ENCODE measurements around the gene NRAP.

The NRAP gene, protein sequence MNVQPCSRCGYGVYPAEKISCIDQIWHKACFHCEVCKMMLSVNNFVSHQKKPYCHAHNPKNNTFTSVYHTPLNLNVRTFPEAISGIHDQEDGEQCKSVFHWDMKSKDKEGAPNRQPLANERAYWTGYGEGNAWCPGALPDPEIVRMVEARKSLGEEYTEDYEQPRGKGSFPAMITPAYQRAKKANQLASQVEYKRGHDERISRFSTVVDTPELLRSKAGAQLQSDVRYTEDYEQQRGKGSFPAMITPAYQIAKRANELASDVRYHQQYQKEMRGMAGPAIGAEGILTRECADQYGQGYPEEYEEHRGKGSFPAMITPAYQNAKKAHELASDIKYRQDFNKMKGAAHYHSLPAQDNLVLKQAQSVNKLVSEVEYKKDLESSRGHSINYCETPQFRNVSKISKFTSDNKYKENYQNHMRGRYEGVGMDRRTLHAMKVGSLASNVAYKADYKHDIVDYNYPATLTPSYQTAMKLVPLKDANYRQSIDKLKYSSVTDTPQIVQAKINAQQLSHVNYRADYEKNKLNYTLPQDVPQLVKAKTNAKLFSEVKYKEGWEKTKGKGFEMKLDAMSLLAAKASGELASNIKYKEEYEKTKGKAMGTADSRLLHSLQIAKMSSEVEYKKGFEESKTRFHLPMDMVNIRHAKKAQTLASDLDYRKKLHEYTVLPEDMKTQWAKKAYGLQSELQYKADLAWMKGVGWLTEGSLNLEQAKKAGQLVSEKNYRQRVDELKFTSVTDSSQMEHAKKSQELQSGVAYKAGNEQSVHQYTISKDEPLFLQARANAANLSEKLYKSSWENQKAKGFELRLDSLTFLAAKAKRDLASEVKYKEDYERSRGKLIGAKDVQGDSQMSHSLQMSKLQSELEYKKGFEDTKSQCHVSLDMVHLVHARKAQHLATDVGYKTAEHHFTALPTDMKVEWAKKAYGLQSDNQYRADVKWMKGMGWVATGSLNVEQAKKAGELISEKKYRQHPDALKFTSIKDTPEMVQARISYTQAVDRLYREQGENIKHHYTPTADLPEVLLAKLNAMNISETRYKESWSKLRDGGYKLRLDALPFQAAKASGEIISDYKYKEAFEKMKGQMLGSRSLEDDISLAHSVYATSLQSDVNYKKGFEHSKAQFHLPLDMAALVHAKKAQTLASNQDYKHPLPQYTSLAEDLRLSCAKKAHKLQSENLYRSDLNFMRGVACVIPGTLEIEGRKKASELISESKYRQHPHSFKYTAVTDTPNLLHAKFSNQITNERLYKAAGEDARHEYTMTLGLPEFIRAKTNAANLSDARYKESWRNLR (N-terminal part only)

DNA sequence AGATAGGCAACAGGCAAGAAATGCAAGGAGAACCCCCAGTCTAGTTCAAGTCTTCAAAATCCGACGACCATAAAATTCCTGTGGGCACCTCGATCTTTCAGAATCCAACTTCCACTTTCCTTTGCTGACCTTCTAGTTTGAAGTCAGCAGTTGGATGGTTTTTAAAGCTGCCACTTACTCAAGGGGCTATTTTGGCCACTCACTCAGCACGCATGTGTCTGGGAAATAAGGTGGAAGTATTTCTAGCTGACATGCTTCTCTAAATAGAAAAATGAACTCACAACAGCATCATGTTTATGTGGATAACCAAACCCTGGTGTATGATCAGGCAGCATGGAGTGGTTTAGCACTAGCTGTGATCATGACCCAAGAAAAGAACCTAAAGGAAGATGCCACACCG lies at the start of gene NRAP:
Gene NRAP (minus strand): TSS at position 134 of the 400 bp plus-strand sequence. CDS start 159 bp downstream, outside the sequence.
- no peak for DNase-seq

DNA sequence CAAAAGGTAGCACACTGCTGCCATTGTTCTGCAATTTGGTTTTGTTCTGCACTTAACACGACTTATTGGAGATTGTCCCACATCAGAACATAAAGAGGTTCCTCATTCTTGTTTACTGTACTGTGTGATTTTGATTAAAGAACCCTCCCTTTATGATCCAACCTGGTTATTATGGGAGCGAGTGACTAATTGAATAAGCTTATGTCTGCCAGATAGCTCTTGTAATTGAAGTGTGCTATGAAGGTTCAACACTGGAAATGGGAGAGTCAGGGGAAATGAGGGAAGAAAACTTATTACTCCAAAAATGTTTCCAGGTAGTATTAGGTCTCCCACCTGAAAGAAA lies 49.8 kb upstream of the NRAP start:
- DNase-seq = no peak

DNA sequence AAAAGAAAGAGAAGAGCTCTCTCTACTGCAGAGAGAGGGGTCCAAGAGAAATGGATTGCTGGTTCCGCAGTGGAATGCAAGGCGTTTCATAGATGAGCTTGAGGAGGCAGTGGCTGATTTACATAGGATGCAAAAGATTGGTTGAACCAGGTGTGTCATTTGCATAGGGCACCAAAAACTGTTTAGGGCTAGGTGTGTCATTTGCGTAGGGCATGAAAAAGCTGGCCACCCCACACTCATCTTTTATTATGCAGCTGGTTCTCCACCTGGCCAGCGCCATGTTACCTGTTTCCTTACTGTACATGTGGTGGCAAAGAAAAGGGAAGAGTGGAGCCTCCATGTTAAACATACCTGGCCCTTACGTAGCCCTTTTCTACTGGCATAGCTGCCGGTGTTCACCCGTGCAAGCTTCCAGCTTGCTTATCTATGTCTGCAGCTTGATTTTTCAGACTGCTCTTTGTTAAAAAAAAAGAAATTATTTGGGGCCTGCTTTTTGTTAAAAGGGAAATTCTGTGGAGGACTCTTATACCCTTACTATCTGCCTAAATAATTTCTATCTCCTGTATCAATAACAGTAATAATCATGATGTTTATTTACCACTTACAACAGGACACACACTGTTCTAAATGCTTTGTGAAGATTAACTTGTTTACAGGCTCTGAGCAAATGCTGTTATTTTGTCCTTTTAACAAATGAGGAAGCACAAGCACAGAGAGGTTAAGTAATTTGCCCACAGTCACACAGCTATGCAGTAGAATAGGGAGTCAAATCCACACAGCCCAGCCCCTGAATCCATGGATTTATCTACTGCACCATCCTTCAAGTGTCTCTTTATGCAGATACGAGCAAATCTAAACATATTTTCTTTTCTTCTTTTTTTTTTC lies 49.2 kb upstream of the NRAP start:
- no peak for DNase-seq

DNA sequence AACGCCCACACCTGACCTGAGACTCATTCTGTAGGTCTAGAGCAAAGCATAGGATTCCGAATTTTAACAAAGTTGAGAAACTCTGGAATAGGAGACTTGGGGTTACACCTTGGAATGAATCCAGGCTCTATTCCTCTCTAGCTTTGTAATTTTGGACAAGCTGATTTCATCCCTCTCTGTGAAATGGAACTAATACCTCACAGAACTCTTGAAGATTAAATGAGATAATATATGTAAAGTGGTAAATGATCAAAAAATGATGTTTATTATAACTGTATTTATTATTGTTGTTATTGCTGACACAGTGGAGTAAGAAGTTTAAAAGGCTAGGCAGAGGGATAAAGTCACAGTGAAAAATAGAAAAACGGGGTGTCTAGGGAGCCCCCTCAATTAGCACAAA lies 48.2 kb upstream of the NRAP start:
- no peak for DNase-seq

DNA sequence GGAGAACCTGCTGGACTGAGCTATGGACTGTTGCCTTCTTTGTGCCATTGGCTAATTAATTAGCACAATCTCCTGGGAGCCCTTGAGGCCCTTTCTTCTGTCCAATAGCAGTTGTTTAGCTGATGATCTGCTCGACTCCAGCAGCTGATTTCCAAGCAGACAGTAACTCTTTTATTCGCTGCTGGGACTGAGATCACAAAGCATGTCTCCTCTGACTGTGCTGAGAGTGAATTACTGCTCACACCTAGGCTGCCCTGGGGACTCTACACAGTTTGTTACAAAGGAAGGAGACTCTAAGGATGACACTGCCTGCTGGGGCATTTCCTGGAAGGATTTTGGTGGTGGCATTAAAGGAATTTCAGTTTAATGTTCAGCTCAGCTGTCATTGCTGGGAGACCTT lies 47.3 kb upstream of the NRAP start:
- no peak for DNase-seq

DNA sequence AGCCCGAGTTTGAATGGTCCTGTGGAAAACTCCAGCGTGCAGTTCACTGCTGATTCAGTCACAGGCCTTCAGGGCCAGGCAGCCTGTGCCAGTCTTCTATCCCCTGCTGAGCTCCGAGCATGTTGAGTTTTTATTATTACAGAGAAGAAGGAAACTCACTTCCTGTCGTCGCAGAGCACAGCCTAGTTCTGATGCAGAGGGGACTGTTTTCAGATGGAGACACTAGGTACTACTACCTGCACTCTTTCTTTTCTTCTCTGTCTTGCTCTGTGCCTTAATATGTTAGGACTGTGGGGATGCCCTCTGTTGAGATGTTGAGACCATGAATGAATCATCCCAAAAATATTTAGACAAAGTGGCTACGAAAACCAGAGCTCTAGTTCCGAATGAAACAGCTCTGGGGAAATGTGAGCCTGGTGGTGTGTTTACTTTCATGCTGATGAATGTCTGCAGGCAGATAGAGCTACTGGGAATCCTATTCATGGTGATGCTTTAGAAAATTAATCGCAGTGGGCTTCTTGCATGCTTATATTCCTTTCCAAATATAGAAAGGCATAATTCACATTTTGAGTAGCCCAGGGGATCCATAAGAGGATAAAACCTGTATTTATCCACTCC lies 45.5 kb upstream of the NRAP start:
- no peak for DNase-seq

DNA sequence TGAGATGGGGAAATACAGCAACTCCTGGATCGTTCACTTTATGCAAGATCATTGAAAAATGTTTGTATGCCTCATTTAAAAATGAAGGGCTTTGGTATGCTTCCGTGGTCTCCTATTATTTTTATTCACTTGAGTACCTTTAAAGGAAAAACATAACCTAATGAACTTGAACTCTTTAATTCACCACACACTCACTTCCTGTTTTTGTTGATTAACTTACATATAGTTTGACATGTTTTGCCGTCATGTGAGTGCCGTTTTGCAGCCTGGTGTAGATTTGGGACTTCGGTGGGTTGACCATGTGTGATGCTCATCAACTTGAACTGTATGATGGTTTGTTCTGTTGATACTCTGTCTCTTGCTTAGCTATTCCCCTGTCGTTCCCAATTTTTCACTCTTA lies 44.8 kb upstream of the NRAP start:
- DNase-seq = no peak

DNA sequence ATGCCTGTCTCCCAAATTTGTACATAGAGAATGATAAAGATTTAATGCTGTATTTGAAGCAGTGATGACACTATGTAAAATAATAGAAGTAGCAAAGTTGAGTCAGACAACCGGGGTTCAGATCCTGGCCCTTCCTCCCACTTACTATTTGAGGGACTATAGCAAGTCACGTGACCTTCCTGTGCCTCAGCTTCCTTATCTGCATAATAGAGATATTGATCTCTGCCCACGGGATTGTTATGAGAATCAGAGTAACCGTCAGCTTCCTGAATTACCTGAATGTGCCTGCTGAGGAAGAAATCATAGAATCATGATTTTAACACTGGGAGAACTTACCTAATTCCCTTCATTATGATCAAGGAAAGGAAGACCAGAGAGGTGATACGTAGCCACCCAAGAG lies 42.8 kb upstream of the NRAP start:
- DNase-seq = no peak

DNA sequence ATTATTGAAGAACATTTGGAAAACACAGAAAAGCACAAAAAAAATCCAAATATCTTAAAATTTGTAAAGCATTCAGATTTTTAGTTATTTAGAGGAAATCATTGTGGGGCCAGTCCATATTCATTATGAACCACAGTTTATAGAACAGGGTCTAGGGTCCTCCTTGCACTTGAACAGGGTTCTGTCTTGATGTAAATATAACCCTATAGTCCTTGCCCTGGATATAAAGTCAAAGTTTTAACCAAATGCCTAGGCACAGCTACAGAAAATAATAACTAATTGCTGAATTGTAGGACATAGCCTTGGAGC lies 41.5 kb upstream of the NRAP start:
- no peak for DNase-seq

DNA sequence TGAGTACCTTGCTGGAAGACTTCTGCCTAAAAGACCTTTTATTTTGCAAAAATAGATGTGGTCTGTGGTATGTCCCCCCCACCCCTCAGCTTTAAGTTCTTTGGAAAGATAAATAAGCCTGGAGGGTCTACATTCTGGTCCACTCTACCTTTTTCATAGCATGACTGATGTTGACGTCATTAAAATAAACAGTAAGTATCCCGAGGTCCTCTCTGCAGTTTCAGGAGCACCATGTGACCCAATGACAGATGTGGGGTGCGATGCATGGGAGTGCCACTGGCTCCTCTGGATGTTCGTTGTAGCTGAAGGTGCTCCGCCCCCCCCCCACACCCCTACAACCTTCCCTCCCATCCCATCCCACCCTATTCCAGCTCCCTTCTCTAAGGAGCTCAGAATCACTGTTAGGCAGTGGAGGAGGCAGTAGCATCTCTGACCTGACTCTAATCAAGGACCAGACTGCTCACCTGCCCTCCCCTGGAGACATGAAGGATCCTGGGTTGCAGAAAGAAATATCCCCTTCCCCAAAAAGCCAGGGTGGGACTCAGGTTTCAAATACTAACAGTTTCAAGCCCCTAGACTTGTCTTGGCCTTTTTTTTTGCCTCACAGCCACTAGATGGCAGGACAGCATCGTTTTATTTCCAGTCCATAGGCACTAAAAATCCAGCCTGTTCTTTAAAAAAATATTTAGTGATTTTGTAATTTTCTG lies 40.9 kb upstream of the NRAP start:
- peak in 1 of 2 donors; percentile 31 for DNase-seq

DNA sequence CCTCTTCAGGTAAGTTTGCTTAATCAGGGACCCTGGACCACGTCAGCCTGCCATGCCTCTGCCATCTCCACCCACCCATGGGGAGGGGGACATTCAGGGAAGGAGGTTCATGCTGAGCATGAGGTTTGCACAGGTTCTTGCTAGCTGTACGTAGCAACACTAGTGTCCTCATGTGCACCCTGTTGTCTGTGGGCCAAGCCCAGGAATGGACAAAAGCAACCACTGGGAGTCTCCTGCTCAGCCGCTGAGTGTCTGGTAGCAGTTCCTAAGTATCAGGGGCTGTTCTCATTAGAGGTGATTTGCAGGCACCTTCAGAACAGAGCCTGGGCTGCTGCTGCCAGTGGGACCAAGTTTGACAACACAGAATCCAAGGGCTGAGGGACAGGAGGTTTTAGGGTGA lies 33.8 kb upstream of the NRAP start:
- DNase-seq = no peak

DNA sequence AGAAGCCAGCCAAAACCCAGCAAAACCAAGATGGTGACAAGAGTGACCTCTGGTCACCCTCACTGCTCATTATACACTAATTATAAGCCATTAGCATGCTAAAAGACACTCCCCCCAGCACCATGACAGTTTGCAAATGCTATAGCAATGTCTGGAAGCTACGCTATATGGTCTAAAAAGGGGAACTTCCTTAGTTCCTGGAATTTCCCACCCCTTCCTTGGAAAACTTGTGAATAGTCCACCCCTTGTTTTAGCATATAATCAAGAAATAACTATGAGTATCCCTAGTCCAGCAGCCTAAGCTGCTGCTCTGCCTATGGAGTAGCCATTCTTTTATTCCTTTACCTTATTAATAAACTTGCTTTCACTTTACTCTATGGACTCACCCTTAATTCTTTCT lies 31.9 kb upstream of the NRAP start:
- no peak for DNase-seq

DNA sequence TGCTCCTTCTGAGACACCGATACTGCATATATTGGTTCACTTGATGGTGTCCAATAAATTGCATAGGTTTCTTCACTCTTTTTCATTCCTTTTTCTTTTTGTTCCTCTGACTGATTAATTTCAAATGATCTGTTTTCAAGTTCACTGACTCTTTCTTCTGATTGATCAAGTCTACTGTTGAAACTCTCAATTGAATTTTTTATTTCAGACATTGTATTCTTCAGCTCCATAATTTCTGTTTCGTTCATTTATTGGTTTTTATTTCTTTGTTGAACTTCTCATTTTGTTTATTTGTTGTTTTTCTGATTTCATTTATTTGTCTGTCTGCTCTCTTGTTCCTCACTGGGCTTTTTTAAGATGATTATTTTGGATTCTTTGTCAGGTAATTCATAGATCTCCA lies 29.5 kb upstream of the NRAP start:
- DNase-seq = no peak

DNA sequence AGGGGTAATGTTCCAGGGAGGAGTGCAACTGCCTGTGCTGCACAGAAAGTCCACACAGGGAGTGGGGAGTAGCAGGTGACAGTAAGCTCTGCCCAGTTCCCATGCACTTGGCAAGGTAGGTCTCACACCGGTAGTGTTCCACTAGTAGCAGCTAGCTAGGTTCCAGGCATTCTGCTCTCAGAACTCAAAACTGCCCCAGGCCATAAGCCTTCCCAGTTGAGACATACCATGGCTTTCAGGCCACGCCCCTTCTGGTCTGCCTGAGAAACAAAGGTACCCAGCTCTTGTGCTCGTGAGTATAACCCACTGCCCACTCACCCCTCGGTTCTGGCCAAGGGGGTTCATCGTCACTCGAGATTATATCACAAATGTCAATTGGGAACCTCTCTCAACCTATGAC lies 28.4 kb upstream of the NRAP start:
- DNase-seq = no peak

DNA sequence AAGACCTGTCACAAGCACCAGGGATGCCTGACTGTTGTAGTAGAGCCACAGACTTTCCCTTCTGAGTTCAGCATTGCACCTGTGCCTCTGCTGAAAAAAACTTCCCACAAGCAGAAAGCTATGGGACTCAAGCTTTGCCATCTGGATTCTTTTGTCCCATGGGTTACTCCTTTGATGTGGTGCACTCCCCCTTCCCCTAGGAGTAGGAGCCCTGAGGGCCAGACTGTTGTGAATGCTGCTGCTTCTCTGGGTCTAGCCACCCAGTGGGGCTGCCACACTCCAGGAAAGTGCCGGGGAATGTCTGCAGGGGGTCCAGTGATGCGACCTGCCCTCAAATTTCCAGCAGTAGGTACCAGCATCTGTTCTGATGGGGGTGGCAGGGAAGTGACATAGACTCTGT lies 27.5 kb upstream of the NRAP start:
- DNase-seq = no peak

DNA sequence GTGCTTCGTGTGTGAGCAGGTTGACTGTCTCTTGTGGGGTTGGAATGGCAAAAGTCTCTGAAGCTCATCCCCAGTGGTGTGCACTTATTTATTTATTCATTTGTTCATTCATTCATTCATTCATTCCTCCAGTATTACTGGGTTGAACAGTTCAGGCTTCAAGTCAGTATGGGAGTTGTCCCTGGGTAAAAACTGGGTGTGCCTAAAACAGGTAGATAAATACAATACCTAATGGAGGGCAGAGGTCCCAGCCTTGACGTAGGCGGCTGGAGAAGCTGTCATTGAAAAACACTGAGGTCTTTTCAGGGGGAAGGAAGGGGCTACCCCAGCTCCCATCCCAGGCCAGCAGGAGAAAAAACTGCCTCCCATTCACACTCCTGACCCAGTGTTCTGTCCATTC lies 26.9 kb upstream of the NRAP start:
- no peak for DNase-seq

DNA sequence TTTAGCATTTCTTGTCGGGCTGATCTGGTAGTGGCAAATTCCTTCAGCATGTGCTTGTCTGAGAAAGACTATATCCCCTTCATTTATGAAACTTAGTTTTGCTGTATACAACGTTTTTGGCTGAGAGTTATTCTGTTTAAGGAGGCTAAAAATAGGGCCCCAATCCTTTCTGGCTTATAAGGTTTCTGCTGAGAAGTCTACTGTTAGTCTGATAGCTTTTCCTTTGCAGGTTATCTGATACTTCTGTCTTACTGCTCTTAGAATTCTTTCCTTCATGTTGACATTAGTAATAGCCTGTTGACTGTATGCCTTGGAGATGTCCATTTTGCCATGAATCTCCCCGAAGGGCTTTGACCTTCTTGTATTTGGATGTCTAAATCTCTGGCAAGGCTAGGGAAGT lies 25.7 kb upstream of the NRAP start:
- no peak for DNase-seq

DNA sequence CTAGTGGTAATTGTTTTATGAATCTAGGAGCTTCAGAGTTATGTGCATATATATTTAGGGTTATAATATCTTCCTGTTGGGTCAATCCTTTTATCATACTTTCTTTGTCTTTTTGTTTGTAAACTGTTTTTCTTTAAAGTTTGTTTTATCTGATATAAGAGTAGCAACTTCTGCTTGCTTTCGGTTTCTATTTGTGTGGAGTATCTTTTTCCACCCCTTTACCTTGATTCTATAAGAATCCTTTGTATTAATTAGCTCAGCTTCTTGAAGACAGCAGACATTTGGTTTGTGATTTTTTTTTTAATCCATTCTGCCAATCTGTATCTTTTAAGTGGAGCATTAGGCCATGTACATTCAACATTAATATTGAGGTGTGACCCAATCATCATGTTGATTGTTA lies 25.2 kb upstream of the NRAP start:
- DNase-seq = no peak

DNA sequence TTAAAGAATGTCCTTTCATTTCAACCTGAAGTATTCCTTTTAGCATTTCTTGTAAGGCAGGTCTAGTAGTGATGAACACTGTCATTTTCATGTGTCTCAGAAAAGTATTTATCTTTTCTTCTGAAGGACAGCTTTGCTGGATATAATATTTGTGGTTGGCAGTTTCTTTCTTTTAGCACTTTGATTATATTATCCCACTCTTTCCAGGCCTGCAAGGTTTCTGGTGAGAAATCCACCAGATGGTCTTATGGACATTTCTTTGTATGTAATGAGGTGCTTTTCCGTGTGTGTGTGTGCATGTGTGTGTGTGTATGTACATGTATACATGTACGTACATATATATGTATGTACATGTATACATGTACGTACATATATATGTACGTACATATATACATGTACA lies 23.2 kb upstream of the NRAP start:
- DNase-seq = no peak

DNA sequence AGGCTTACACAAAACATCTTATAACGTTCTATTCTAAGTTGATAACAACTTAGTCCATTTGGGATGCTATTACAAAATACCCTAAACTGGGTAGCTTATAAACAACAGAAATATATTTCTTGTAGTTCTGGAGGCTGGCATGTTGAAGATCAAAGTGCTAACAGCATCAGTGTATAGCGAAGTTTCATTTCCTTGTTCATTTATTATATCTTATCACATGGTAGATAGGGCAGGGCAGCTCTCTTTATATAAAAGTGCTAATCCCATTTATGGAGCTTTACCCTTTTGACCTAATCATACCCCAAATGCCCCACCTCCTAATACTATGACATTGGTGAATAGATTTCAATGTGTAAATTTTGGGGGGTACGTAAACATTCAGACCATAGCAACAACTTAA lies 22.2 kb upstream of the NRAP start:
- no peak for DNase-seq

DNA sequence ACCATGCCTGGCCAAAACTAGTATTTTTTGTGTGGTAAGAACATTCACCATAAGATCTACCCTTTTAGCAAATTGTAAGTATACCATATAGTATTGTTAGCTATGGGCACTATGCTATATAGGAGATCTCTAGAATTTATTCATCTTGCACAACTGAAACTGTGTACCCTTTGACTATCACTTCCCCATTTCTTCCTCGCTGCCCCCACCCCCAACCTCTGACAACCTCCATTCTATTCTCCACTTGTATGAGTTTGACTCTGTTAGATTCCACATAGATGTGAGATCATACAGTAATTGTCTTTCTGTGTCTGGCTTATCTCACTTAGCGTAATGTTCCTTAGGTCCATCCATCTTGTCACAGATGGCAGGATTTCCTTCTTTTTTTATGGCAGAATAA lies 19.5 kb upstream of the NRAP start:
- DNase-seq = no peak
